OCI-LY7 (cell line): Measurements from ENCODE around the gene ACADVL. TPM values are rescaled to one million over a fixed set of nuclear protein-coding genes. Genes with fewer than 3 reads are reported as not detected.

Experiments
- BruUV-seq: library from RNA; stranded (reverse); fragments of 400-500 nt; replicated peaks from 2 replicates; lab custom pipeline; 2021; lab: Mats Ljungman, UMichigan
- CTCF ChIA-PET: fragments of 300-600 bp; sonication (Branson Sonifier 250); formaldehyde crosslinking; loops from one replicate; lab custom pipeline; 2022; ENCODE audit warnings: antibody characterized with exemption; ENCODE audit not compliant: unreplicated experiment; lab: Charles Lee
- POLR2A ChIA-PET: fragments of 300-600 bp; sonication (Branson Sonifier 250); formaldehyde crosslinking; loops from one replicate; lab custom pipeline; 2022; ENCODE audit warnings: antibody characterized with exemption; lab: Charles Lee
- DNase-seq: peaks from one replicate; pipeline ENCODE4 v3.0.0-alpha.2; 2015; ENCODE audit warnings: low spot score
- H2AFZ ChIP-seq: fragments of 200-600 bp; sonication (generic), shearing (Covaris generic); 2 replicates; pipeline ENCODE4 v1.6.1; 2014; ENCODE audit warnings: mild to moderate bottlenecking, antibody characterized with exemption, low read length, moderate library complexity
- H3K27ac ChIP-seq: fragments of 200-600 bp; sonication (generic); 2 replicates; pipeline ENCODE4 v1.5.1; 2014; ENCODE audit warnings: mixed run types, low read depth, mild to moderate bottlenecking, moderate library complexity, low read length, inconsistent platforms; ENCODE audit not compliant: poor library complexity, severe bottlenecking
- H3K36me3 ChIP-seq: fragments of 200-600 bp; sonication (generic); 2 replicates; pipeline ENCODE4 v1.6.1; 2014; ENCODE audit warnings: mild to moderate bottlenecking, antibody characterized with exemption, low read length, moderate library complexity, mixed read lengths; ENCODE audit not compliant: insufficient read depth
- H3K4me1 ChIP-seq: fragments of 200-600 bp; sonication (generic); 2 replicates; pipeline ENCODE4 v1.5.1; 2014; ENCODE audit warnings: mild to moderate bottlenecking, low read length; ENCODE audit not compliant: insufficient read depth, poor library complexity, severe bottlenecking
- H3K4me2 ChIP-seq: fragments of 200-600 bp; sonication (generic); 2 replicates; pipeline ENCODE4 v1.6.1; 2014; ENCODE audit warnings: mild to moderate bottlenecking, low read length
- H3K4me3 ChIP-seq: fragments of 200-600 bp; sonication (generic); 2 replicates; pipeline ENCODE4 v1.5.1; 2014; ENCODE audit warnings: mild to moderate bottlenecking, low read depth, low read length; ENCODE audit not compliant: poor library complexity, severe bottlenecking
- H3K79me2 ChIP-seq: fragments of 200-600 bp; sonication (generic); 2 replicates; pipeline ENCODE4 v1.6.1; 2016; ENCODE audit warnings: low read depth, mild to moderate bottlenecking, low read length, moderate library complexity, mixed read lengths; ENCODE audit not compliant: insufficient read depth
- H3K9me2 ChIP-seq: fragments of 200-600 bp; sonication (generic); 2 replicates; pipeline ENCODE4 v1.6.1; 2016; ENCODE audit warnings: mild to moderate bottlenecking, low read length, mixed read lengths; ENCODE audit not compliant: insufficient read depth
- H3K9me3 ChIP-seq: fragments of 200-600 bp; sonication (generic); 2 replicates; pipeline ENCODE4 v1.6.1; 2014; ENCODE audit warnings: mild to moderate bottlenecking, mixed run types, low read length, mixed read lengths
- H4K20me1 ChIP-seq: fragments of 200-600 bp; sonication (generic); 2 replicates; pipeline ENCODE4 v1.6.1; 2014; ENCODE audit warnings: mild to moderate bottlenecking, antibody characterized with exemption, low read length, moderate library complexity, mixed read lengths; ENCODE audit not compliant: insufficient read depth
- CTCF ChIP-seq: fragments of 200-600 bp; sonication (generic); conservative IDR thresholded peaks from 2 replicates; pipeline ENCODE4 v1.5.1; 2014; ENCODE audit warnings: mild to moderate bottlenecking, antibody characterized with exemption, low read length, moderate library complexity, mixed read lengths
- EZH2phosphoT487 ChIP-seq: fragments of 200-600 bp; sonication (generic); IDR thresholded peaks from 2 replicates; pipeline ENCODE4 v1.6.1; 2018; ENCODE audit warnings: low read depth, borderline replicate concordance, mild to moderate bottlenecking, mixed run types, antibody characterized with exemption, low read length, moderate library complexity, mixed read lengths
- intact Hi-C: fragments of 100-400 bp; cut with micrococcal nuclease; formaldehyde crosslinking; loops from one replicate; pipeline ENCODE4 v1.10.0; 2022; ENCODE audit not compliant: unreplicated experiment
- total RNA-seq, 2 experiments: library from RNA; depleted of rRNA in 1 of 2; stranded (reverse); fragments of >200 nt in 1 of 2; shearing (Covaris generic) in 1 of 2; gene quantifications; 2 replicates each; pipeline ENCODE4 v1.2.3, GENCODE V29; 2014 to 2022

The ACADVL gene
- total RNA-seq, 2 experiments from 2014 or later, result 204 to 297 TPM

GRCh38 chr17:7251661-7252175, 32.0 kb downstream of the ACADVL start, which contains the start of gene CTDNEP1:
Gene CTDNEP1 (minus strand): TSS chr17:7251734. CDS start chr17:7251296, 438 bp downstream.
- DNase-seq, result peak; percentile 100
- peak within 1 kb of the TSS; percentile 83 for H3K4me3 ChIP-seq
- peak within 1 kb of the TSS; percentile 5; the same call in 1 of the 2 replicates for H2AFZ ChIP-seq
- peak within 1 kb of the TSS; percentile 100 for H3K4me2 ChIP-seq
- BruUV-seq, result no TSS peak
- no peaks in the 10 kb centered on the region for H3K9me2 ChIP-seq
- H3K27ac ChIP-seq, result peak within 1 kb of the TSS; percentile 71
- peaks cover 64% of the 10 kb centered on the region for H3K79me2 ChIP-seq
- TF ChIP-seq CTCF, result no peak
- no peak for TF ChIP-seq EZH2phosphoT487
- ChIA-PET CTCF (no interaction called here), POLR2A (no interaction called here)
- H3K4me1 ChIP-seq, result peaks cover 26% of the 10 kb centered on the region
- intact Hi-C loops, result loop anchor here (1.0 to 5.0 kb wide), 6 partner anchors 13 to 586 kb away; partner anchors contain the start of genes EIF5A, NEURL4, PHF23 and POLR2A
- peaks cover 50% of the 10 kb centered on the region for H3K36me3 ChIP-seq
- peaks cover 18% of the 10 kb centered on the region for H4K20me1 ChIP-seq
- H3K9me3 ChIP-seq, result no peaks in the 10 kb centered on the region

GRCh38 chr17:7252176-7253043, 32.7 kb downstream of the ACADVL start, which contains the start of gene ELP5:
Gene ELP5 (plus strand): TSS chr17:7252215. CDS start chr17:7252551, 336 bp downstream.
- Histone ChIP-seq H3K36me3 (peaks cover 49% of the 10 kb centered on the region), H3K9me3 (no peaks in the 10 kb centered on the region), H3K4me2 (peak within 1 kb of the TSS; percentile 100), H2AFZ (peak within 1 kb of the TSS; percentile 5; the same call in 1 of the 2 replicates), H4K20me1 (peaks cover 18% of the 10 kb centered on the region), H3K27ac (peak within 1 kb of the TSS; percentile 71), H3K4me1 (peaks cover 26% of the 10 kb centered on the region), H3K9me2 (no peaks in the 10 kb centered on the region), H3K79me2 (peaks cover 57% of the 10 kb centered on the region), H3K4me3 (peak within 1 kb of the TSS; percentile 83)
- DNase-seq, result peak; percentile 96
- ChIA-PET CTCF (no interaction called here), POLR2A (no interaction called here)
- TSS peak; percentile 83 for BruUV-seq
- TF ChIP-seq CTCF, result peak; percentile 58
- no peak for TF ChIP-seq EZH2phosphoT487
- intact Hi-C loops, result loop anchor here (1.0 to 5.0 kb wide), 5 partner anchors 14 to 585 kb away; partner anchors contain the start of genes EIF5A, PHF23, POLR2A and SLC35G6
